RPMI7951 (cell line): ENCODE results near the gene DPYSL5. TPM values are rescaled to one million over a fixed set of nuclear protein-coding genes. Genes with fewer than 3 reads are reported as not detected.
"Not testable (repeated sequence)": the region's sequence is repeated elsewhere in the genome, so short reads cannot be mapped to it uniquely, and the experiment has no call there.

Experiments
- DNase-seq: peaks from one replicate; pipeline ENCODE4 v3.0.0-alpha.2; 2012; ENCODE audit warnings: low read depth
- total RNA-seq: library from RNA; depleted of rRNA; stranded (reverse); fragments of >200 nt; shearing (Covaris generic); gene quantifications from 2 replicates; pipeline ENCODE4 v1.2.3, GENCODE V29; 2014

The DPYSL5 gene
- total RNA-seq, 1 experiment from 2014 or later, result not detected

GRCh38 chr2:26875065-26875634 lies 27.2 kb downstream of the DPYSL5 start:
- DNase-seq, result no peak

- DNase-seq, result no peak
These were observed 27.9 kb downstream of the DPYSL5 start for GRCh38 chr2:26875808-26876207.

- no peak for DNase-seq
These were observed 28.3 kb downstream of the DPYSL5 start for GRCh38 chr2:26876260-26876659.

- no peak for DNase-seq
These were observed 29.3 kb downstream of the DPYSL5 start for GRCh38 chr2:26877276-26877675.

GRCh38 chr2:26880161-26880560 lies 32.2 kb downstream of the DPYSL5 start:
- DNase-seq, result no peak

GRCh38 chr2:26880910-26881435 lies 33.0 kb downstream of the DPYSL5 start:
- DNase-seq, result no peak

- not testable (repeated sequence) for DNase-seq
These were observed 34.3 kb downstream of the DPYSL5 start for GRCh38 chr2:26882220-26882619.

GRCh38 chr2:26883956-26884355 lies 36.0 kb downstream of the DPYSL5 start:
- no peak for DNase-seq

- no peak for DNase-seq
These were observed 36.6 kb downstream of the DPYSL5 start for GRCh38 chr2:26884486-26884885.

GRCh38 chr2:26885651-26886329 lies 37.9 kb downstream of the DPYSL5 start:
- DNase-seq, result no peak

GRCh38 chr2:26886736-26887135 lies 38.8 kb downstream of the DPYSL5 start:
- no peak for DNase-seq

GRCh38 chr2:26887151-26887550 lies 39.2 kb downstream of the DPYSL5 start:
- no peak for DNase-seq

- DNase-seq, result no peak
These were observed 41.9 kb downstream of the DPYSL5 start for GRCh38 chr2:26889796-26890195.

- DNase-seq, result no peak
These were observed 42.5 kb downstream of the DPYSL5 start for GRCh38 chr2:26890341-26891000.

- DNase-seq, result no peak
These were observed 44.2 kb downstream of the DPYSL5 start for GRCh38 chr2:26892133-26892532.

- no peak for DNase-seq
These were observed 45.1 kb downstream of the DPYSL5 start for GRCh38 chr2:26892922-26893524.

GRCh38 chr2:26894136-26894535 lies 46.2 kb downstream of the DPYSL5 start:
- DNase-seq, result no peak

GRCh38 chr2:26897807-26898479 lies 50.0 kb downstream of the DPYSL5 start:
- no peak for DNase-seq

GRCh38 chr2:26898480-26899078 lies 50.6 kb downstream of the DPYSL5 start:
- DNase-seq, result no peak

- DNase-seq, result no peak
These were observed 51.7 kb downstream of the DPYSL5 start for GRCh38 chr2:26899500-26900164.

- no peak for DNase-seq
These were observed 52.9 kb downstream of the DPYSL5 start for GRCh38 chr2:26900831-26901321.
